GM19099 (cell line): Measurements from ENCODE around the gene ISOC2.

Experiments
- POLR2A ChIP-seq: IDR thresholded peaks from 3 replicates; pipeline ENCODE4 v1.6.1; 2011; ENCODE audit warnings: low read depth; ENCODE audit not compliant: insufficient read length; ENCODE audit errors: extremely low read depth

The ISOC2 gene

GRCh38 chr19:55484593-55485438 lies 23.4 kb upstream of the ISOC2 start, which contains the start of gene NAT14:
Gene NAT14, plus strand, starts transcription at chr19:55485188. Its CDS starts 521 bp downstream, at chr19:55485709.
- TF ChIP-seq POLR2A, result peak; percentile 14

GRCh38 chr19:55483706-55484592 lies 22.5 kb upstream of the ISOC2 start:
- no peak for TF ChIP-seq POLR2A

GRCh38 chr19:55482967-55483705 lies 21.7 kb upstream of the ISOC2 start:
- no peak for TF ChIP-seq POLR2A

GRCh38 chr19:55482156-55482961 lies 20.9 kb upstream of the ISOC2 start:
- TF ChIP-seq POLR2A, result no peak

GRCh38 chr19:55481794-55482155 lies 20.3 kb upstream of the ISOC2 start:
- TF ChIP-seq POLR2A, result no peak

- TF ChIP-seq POLR2A, result no peak
Measured at GRCh38 chr19:55481148-55481793, 19.8 kb upstream of the ISOC2 start.

GRCh38 chr19:55479451-55480230 lies 18.2 kb upstream of the ISOC2 start:
- TF ChIP-seq POLR2A, result no peak

- TF ChIP-seq POLR2A, result no peak
Measured at GRCh38 chr19:55479045-55479444, 17.6 kb upstream of the ISOC2 start.

GRCh38 chr19:55478364-55478763 lies 16.9 kb upstream of the ISOC2 start:
- no peak for TF ChIP-seq POLR2A

- TF ChIP-seq POLR2A, result no peak
Measured at GRCh38 chr19:55477905-55478304, 16.5 kb upstream of the ISOC2 start.

GRCh38 chr19:55476100-55476775 lies 14.8 kb upstream of the ISOC2 start, which contains the start of gene ZNF628:
Gene ZNF628, plus strand, starts transcription at chr19:55476617. Its CDS starts 3,294 bp downstream, at chr19:55479911.
- peak; percentile 28 for TF ChIP-seq POLR2A

GRCh38 chr19:55474269-55475265 lies 13.1 kb upstream of the ISOC2 start:
- TF ChIP-seq POLR2A, result no peak
